Measurements from ENCODE around the gene MBL2. TPM values are rescaled to one million over a fixed set of nuclear protein-coding genes. Genes with fewer than 3 reads are reported as not detected.

MBL2 gene
- total RNA-seq, 1 donor, result under 0.01 TPM

- no peak for TF ChIP-seq CTCF (IDR thresholded peaks at IDR 0.05; ENCODE audit: extremely low read depth, low read depth, low read length)
- no peak for DNase-seq (ENCODE audit: insufficient read length, low spot score, missing footprints)
- Histone ChIP-seq H3K9me3 (ENCODE audit: low read depth, low read length) (no peaks in the 10 kb centered on the region), H3K27ac (ENCODE audit: low read depth, low read length) (no peak overlapping the region), H2AFZ (ENCODE audit: low read length) (no peak overlapping the region), H3K36me3 (ENCODE audit: insufficient read depth, low read length) (no peaks in the 10 kb centered on the region), H3K4me3 (ENCODE audit: insufficient read depth, low read length) (no peak overlapping the region), H4K20me1 (ENCODE audit: insufficient read depth, low read length) (no peaks in the 10 kb centered on the region), H3K4me1 (ENCODE audit: insufficient read depth, low read length) (no peaks in the 10 kb centered on the region), H3K4me2 (ENCODE audit: insufficient read depth, low read length) (no peak overlapping the region), H3K27me3 (ENCODE audit: insufficient read depth, low read length) (no peaks in the 10 kb centered on the region), H3K79me2 (ENCODE audit: insufficient read depth, low read length) (no peaks in the 10 kb centered on the region)
Observed at GRCh38 chr10:52758406-52758805, 14.2 kb downstream of the MBL2 start.

- Histone ChIP-seq H3K4me1 (ENCODE audit: insufficient read depth, low read length) (no peaks in the 10 kb centered on the region), H3K36me3 (ENCODE audit: insufficient read depth, low read length) (no peaks in the 10 kb centered on the region), H3K9me3 (ENCODE audit: low read depth, low read length) (no peaks in the 10 kb centered on the region), H3K4me2 (ENCODE audit: insufficient read depth, low read length) (peak overlapping the region; percentile 33), H2AFZ (ENCODE audit: low read length) (peak overlapping the region; percentile 31), H3K79me2 (ENCODE audit: insufficient read depth, low read length) (no peaks in the 10 kb centered on the region), H3K27ac (ENCODE audit: low read depth, low read length) (no peak overlapping the region), H3K27me3 (ENCODE audit: insufficient read depth, low read length) (no peaks in the 10 kb centered on the region), H3K4me3 (ENCODE audit: insufficient read depth, low read length) (no peak overlapping the region), H4K20me1 (ENCODE audit: insufficient read depth, low read length) (no peaks in the 10 kb centered on the region)
- no peak for DNase-seq (ENCODE audit: insufficient read length, low spot score, missing footprints)
- no peak for TF ChIP-seq CTCF (IDR thresholded peaks at IDR 0.05; ENCODE audit: extremely low read depth, low read depth, low read length)
Observed at GRCh38 chr10:52757773-52758172, 14.8 kb downstream of the MBL2 start.

DNA sequence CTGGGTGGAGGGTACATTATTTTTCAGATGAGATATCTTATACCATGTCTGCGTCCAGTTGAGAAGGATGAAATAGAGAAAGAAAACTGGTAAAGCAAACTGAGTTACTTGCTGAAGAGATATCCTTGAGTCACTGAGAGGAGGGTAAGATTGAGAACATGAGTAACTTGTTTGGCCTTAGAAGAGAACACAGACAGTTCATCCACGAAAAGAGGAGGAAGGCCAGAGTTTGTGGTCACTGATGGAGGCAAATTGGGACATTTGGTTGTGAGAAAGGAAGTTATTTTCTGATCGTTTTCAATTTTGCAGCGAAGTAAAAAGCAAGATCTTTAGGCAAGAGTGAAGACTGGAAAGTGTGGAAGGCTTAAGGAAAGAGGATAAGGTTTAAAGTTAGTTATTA lies 15.6 kb downstream of the MBL2 start:
- no peak for DNase-seq (ENCODE audit: insufficient read length, low spot score, missing footprints)
- Histone ChIP-seq H3K9me3 (ENCODE audit: low read depth, low read length) (no peaks in the 10 kb centered on the region), H4K20me1 (ENCODE audit: insufficient read depth, low read length) (no peaks in the 10 kb centered on the region), H3K4me1 (ENCODE audit: insufficient read depth, low read length) (no peaks in the 10 kb centered on the region), H3K4me2 (ENCODE audit: insufficient read depth, low read length) (no peak overlapping the region), H3K27me3 (ENCODE audit: insufficient read depth, low read length) (no peaks in the 10 kb centered on the region), H3K36me3 (ENCODE audit: insufficient read depth, low read length) (no peaks in the 10 kb centered on the region), H3K4me3 (ENCODE audit: insufficient read depth, low read length) (no peak overlapping the region), H3K27ac (ENCODE audit: low read depth, low read length) (no peak overlapping the region), H2AFZ (ENCODE audit: low read length) (no peak overlapping the region), H3K79me2 (ENCODE audit: insufficient read depth, low read length) (no peaks in the 10 kb centered on the region)
- no peak for TF ChIP-seq CTCF (IDR thresholded peaks at IDR 0.05; ENCODE audit: extremely low read depth, low read depth, low read length)

DNA sequence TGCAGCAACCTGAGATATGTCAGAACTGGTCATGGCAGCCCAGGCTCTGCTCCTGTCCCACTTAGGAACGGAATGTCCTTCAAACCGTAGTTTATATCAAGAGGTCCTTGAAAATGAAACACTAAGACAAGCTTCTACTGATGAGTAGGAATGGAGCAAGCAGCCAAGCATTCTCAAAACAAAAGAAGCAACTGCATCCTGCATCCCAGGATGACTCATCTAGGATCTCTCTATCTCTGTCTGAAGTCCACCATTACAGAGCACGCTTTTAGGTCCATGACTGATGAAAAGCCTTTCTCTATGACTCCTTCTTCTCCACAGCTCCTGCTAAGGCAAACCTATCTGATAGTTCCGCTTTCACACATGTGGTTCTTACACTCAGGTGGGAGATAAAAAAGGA lies 16.3 kb downstream of the MBL2 start:
- Histone ChIP-seq H3K36me3 (ENCODE audit: insufficient read depth, low read length) (no peaks in the 10 kb centered on the region), H4K20me1 (ENCODE audit: insufficient read depth, low read length) (no peaks in the 10 kb centered on the region), H3K4me2 (ENCODE audit: insufficient read depth, low read length) (no peak overlapping the region), H3K9me3 (ENCODE audit: low read depth, low read length) (no peaks in the 10 kb centered on the region), H3K79me2 (ENCODE audit: insufficient read depth, low read length) (no peaks in the 10 kb centered on the region), H2AFZ (ENCODE audit: low read length) (no peak overlapping the region), H3K27ac (ENCODE audit: low read depth, low read length) (no peak overlapping the region), H3K4me3 (ENCODE audit: insufficient read depth, low read length) (no peak overlapping the region), H3K4me1 (ENCODE audit: insufficient read depth, low read length) (no peaks in the 10 kb centered on the region), H3K27me3 (ENCODE audit: insufficient read depth, low read length) (no peaks in the 10 kb centered on the region)
- DNase-seq (ENCODE audit: insufficient read length, low spot score, missing footprints), result no peak
- TF ChIP-seq CTCF (IDR thresholded peaks at IDR 0.05; ENCODE audit: extremely low read depth, low read depth, low read length), result no peak
